GM19193 (cell line): Measurements from ENCODE around the gene AFF2.

ENCODE experiments used
- POLR2A ChIP-seq: IDR thresholded peaks from 4 replicates; pipeline ENCODE4 v1.6.1; 2011; ENCODE audit not compliant: insufficient read depth, insufficient read length; ENCODE audit errors: extremely low read depth

Gene AFF2

DNA sequence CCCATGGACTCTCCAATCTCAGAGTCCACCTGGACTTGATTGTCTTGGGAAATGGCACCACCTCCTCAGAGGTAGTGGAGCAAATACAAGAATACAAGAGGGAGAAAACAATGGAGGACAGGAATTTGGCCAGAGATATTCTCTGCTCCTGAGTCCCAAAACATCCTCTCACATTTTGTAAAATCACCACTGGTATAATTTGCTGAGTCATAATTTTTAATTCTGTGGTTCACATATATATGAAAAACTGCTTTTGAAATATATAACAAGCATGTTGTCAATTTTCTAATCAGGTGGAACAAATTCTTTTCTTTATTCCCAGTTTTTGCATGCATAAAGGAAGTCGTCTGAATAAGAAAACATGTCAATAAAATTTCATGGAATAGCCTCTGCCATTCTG, 356.1 kb downstream of the AFF2 start:
- no peak for TF ChIP-seq POLR2A

DNA sequence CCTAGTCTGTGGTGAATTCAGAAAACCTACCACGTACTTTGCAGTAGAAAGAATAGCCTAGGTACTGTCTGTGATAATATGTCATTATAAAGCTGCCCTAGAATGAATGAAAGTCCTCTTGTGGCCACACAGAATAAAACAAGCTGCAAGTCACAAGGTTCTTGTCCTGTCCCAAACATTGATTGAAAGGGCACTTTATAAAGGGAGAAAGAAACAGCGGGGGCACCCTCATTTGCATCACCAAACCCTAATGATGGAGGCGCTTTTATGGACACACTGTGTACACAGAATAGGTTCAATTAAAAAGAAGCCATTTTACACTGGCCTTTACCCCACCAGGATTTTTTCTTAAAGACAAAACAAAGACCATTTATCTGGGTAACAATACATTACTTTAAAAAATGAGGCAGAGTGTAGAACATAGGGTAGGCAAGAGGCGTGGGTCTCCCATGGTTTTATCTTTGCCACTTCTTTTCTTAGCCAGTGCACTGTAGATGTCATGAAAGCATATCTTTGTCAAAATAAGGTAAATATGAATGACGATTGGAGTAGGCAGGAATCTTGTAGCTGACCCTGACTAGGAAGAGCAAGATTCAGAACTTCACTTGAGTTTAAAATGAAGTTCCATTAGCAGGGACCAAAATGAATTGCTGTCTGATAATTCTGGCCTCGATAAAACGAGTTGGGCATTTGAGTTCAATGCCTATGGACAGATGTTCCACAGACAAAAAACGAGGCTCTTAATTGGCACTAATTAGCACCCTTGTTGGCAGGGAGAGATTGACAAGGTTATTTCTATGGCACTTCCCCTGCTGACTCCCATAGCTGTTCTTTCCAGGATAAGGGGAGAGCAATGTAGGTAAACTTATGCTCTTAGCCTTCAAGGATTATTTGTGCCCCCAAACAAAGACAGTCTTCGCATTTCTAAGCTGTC, 365.1 kb downstream of the AFF2 start:
- no peak for TF ChIP-seq POLR2A

DNA sequence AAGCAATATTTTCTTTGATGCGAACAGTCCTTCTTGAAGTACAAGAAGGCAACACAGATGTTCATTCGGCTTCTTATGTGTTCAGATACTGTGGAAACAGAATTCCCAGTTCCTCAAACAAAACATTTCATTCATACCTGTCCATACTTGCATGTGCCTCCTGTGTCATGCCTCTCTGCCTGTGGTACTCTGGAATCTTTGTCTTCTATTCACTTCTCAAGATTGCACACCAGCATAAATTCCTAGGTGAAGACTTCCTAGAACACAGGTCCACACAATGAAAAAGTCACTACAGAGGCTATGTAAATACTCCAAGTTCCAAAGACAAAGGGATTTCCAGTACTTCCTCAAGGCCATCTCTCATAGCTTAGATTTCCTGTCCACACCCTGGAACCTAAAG, 367.2 kb downstream of the AFF2 start:
- no peak for TF ChIP-seq POLR2A

DNA sequence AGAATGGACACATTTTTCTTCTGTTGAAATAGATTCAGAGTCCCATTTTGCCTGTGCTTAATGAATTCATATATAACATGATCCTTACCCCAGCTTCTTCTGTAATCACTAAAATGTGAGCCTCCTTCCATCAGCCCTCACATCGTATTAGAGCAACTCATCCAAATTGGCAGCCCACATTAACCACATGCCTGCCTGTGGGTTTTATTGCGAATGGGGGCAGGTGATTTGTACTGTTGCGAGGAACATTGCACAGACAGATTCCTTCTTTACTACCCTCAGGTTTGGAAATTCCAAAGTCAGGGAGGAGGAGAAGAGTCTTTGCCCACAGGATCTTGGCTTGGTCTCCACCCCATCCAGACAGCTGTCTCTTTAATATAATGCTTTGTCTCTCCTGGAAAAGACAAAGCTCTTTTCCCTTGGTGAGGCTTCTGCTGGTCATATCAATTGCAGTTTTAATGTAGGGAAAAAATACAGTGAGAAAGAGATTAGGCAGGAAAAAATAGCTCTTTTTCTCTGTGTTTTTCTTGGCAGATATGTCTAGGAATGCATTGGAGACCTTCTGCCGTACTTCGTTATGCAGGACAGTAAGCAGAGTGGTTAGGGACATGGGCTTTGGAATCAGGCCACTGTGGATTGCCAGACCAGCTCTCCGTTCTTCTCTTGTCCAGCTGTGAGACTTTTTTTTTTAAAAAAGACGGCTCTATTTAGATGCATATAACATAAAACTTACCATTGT, 371.2 kb downstream of the AFF2 start:
- TF ChIP-seq POLR2A, result no peak

DNA sequence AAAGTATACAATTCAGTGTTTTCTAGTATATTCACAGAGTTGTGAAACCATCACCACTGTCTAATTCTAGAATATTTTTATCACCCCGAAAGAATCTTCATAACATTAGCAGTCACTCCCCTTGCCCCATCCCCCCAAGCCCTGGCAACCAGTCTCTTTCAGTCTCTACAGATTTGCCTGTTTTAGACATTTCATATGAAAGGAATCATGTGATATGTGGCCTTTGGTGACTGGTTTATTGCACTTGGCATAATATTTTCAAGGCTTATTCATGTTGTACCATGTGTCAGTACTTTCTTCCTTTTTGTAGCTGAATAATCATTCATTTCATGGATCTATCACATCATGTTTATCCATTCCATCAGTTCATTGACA, 371.7 kb downstream of the AFF2 start:
- no peak for TF ChIP-seq POLR2A

DNA sequence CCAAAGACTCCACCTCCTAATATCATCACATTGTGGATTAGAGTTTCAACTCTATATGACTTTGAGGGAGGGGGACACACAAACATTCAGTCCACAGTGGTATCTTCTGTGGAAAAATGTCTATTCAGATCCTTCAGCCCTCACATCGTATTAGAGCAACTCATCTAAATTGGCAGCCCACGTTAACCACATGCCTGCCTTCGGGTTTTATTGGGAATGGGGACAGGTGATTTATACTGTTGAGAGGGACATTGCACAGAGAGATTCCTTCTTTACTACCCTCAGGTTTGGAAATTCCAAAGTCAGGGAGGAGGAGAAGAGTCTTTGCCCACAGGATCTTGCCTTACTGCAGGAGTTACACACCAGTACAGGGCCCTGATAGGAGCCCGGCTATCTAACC, 372.5 kb downstream of the AFF2 start:
- TF ChIP-seq POLR2A, result no peak

DNA sequence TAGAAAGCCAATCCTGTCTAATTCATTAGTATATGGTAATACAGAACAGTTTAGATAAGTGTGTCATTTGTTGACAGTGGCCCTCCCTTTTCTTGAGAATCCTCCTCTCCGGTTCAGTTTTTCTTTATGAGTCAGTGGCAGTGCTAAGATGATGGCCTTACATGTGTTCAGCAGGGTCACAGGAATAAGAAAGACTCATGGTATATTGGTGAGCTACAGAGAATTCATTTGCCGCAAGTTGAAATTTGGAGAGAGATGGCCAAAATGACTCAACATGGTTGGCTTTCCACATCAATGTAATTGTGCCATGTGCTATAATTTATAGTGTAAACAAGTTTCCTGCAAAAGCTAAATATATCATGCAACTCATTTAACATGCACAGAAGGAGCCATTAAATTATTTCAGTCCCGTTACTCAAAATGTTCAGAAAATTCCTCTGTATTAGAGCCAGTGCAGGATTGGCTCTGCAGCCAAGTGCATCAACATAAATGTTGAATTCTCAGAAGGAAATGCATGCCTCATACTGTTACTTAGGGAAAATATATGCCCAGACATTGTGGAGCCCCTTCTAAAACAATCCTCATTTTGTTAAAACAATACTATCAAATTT, 374.3 kb downstream of the AFF2 start:
- no peak for TF ChIP-seq POLR2A

DNA sequence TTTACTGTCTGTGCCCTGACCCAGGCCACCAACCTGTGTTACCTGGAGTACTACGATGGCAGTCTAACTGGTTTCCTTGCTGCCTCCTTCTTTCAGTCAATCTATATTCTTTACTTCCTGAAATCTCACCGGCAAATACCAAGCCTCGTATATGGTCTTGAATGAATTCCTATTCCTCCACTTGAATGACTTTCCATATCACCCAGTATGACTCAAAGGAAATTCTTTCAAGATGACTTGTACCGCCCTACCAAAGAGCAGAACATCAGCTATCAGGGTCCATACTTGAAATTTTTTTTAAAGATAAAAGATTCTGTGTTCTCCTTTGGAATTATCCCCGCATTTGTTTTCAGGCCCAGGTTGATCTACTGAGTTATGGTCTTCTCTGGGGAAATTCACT, 378.0 kb downstream of the AFF2 start:
- TF ChIP-seq POLR2A, result no peak

DNA sequence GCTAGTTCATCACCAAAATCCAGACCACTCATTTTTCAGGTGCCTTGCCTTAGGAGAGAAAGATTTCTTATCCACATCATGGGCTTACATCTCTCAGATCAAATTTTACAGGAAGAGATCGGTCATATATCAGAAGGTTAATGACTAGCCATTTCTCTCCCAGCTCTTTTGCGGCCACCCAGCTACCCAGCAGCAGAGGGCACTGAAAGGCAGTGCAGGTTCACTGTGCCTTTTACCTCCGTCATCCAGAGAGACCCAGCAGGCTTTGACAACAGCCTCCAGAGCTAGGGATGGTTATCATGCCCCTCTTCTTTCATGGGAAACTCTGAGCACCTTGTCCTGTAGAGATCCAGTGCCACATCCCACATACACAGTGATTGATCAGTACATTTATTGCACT, 384.8 kb downstream of the AFF2 start:
- no peak for TF ChIP-seq POLR2A

DNA sequence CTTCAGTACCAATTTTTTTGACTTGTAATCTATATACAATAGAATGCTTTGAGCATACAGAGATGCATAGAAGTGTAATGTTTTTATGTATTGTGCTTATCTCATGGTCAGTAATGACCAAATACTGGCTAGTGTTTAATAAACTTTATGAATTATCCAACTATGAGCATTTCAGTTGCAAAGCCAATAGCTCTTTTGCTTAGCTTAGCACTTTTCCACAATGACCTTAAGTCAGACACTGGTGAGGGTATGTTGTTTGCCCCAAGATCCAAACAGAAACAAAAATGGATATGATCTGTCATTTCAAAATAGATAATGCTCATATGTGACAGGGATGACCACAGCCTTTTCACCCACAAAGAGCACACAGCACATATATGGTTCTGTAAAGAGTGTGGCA, 393.0 kb downstream of the AFF2 start:
- no peak for TF ChIP-seq POLR2A

DNA sequence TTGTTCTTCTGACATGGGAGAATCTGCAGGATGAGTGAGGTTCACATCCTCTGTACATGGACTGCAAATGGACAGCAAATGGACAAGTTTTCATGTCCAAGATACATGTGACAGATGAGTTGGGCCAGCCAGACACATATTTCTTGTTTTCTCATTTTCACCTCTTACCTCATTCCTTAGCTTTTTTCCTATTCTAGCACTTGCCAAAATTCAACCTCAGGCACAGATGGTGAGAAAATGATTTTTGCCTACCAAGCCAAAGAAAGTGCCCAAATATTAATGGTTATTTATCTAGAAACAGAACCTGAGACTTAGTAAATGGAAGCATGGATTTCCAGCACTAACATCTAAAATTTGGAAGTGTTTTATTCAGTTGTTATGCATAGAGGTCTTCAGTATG, 402.2 kb downstream of the AFF2 start:
- no peak for TF ChIP-seq POLR2A

DNA sequence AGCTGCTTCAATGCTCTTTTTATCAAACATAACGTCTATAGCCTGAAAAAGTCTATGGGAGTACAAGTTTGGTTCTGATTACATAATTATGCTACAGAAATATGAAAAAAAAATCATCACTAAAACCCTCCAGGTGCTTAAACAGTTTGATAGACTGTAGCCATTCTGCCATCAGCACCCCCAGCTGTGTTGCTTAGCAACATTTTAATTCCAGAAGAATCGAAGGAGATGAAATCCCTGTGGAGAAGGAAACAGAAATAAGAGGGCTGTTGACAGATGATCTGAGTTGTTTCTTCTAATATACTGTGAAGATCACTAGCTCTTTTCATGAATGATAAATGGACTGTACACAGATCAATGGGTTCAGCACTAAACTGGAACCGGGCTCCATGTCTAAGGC, 402.8 kb downstream of the AFF2 start:
- TF ChIP-seq POLR2A, result no peak

DNA sequence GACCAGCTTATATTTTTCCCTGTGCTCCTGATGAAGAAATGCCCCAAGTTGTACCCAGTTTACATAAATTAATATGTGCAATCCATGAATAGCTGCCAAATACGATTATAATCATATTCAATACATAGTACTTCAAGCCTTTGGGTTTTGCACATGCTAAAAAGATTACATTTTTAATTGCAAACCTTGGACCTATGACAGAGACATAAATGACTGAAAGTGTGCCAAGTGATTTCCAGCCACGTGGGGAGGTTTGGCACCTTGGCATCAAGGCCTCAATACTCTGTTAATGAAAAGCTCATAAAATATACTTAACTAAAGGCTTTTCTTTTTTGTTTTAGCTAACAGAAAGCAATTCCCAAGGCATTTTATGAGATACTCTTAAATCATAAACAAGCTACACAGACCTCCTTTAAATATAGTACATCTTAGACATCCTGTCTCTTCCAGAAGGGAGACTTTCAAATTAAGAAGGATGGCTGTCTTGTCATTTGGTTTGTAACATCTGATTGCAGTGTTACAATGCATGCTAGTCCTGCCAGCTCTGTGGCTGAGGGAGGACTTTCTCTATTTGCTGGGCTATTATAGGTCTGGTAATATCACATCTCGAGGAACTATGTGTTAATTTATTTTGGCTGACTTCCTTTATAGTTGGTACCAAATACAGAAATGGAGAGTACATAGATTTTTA, 404.1 kb downstream of the AFF2 start:
- TF ChIP-seq POLR2A, result no peak

DNA sequence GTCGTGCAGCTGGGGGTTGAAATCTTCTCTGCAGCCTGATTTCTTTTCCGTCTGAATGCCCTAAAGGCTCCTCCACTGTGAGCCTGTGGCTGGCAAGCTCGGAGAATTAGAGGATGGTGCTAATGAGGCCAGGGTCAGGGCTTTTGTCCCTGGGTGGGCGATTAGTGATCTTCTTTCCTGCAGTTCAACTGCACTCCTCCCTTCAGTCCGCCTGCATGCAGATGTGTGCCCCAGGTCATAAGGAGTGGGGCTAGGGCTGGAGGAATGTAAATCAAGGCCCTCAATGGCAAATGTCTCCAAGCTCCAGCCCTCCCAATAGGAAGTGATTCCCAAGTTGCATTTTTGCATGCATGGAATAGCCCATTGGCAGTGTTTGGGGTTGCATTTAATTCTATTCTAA, 405.0 kb downstream of the AFF2 start:
- TF ChIP-seq POLR2A, result no peak

DNA sequence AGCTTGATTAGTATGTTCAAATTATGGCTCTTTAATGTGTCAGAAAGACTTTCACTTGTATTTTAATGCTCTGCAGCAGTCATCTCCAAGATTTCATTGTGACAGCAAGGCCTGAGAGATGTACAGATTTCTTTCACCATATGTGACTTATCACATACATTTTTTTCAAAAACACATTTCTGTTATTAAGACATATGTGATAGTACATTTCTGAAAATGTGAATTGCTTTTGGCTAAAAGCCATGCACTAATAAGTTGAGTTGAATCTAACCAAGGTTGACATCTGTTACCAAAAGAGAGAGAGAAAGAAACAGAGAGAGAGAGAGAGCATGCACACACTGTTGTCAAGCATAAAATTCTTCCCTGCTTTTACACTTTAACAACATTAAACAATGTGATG, 409.3 kb downstream of the AFF2 start:
- TF ChIP-seq POLR2A, result no peak

DNA sequence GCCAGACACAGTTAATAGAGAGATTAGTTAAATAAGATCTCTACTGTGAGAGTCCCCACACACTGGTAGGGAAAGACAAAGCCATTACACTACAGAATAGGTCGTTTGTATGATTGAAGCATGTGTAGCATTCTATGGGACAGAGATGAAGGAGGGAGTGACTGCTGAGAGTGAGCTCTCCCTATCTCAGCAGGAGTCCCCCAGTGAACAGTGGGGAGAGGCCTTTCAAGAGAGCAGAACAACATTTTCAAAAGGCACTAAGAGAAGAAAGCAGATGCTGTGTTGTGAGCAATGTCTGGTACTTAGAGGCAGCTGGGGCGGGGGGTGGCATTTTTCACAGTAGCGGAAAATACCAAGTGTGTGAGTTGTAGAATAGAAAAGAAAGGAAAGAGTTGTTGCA, 413.6 kb downstream of the AFF2 start:
- no peak for TF ChIP-seq POLR2A

DNA sequence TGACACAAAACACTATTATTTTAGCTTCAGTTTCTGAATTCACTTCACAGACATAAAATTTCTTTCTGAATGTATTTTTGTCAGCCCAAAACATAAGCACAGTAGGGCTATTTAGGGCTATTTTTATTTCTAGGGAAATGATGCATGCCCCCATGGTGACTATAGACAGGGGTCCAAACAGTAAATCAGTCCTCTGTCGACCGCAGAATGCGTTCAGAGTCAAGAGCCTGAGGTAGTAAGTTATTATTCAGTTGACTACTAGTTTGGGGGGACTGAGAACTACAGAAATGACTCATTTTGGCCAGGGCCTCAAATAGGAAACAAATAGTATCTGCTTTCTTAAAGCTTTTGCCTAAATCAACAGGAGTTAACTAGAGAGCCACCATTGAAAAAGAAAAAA, 414.4 kb downstream of the AFF2 start:
- no peak for TF ChIP-seq POLR2A
